Measurements from ENCODE around the gene ADH5.

GRCh38 chr4:99025506-99025905, 63.1 kb downstream of the ADH5 start:
- TF ChIP-seq, protein P1, sequence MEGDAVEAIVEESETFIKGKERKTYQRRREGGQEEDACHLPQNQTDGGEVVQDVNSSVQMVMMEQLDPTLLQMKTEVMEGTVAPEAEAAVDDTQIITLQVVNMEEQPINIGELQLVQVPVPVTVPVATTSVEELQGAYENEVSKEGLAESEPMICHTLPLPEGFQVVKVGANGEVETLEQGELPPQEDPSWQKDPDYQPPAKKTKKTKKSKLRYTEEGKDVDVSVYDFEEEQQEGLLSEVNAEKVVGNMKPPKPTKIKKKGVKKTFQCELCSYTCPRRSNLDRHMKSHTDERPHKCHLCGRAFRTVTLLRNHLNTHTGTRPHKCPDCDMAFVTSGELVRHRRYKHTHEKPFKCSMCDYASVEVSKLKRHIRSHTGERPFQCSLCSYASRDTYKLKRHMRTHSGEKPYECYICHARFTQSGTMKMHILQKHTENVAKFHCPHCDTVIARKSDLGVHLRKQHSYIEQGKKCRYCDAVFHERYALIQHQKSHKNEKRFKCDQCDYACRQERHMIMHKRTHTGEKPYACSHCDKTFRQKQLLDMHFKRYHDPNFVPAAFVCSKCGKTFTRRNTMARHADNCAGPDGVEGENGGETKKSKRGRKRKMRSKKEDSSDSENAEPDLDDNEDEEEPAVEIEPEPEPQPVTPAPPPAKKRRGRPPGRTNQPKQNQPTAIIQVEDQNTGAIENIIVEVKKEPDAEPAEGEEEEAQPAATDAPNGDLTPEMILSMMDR (conservative IDR thresholded peaks at IDR 0.05; ENCODE audit: low read depth, low read length): no peak
- TF ChIP-seq EZH2 (IDR thresholded peaks at IDR 0.05; ENCODE audit: borderline replicate concordance, low read depth, low read length, poor library complexity, severe bottlenecking): no peak
